K562 (cell line): ENCODE measurements around the gene NAA15. TPM values are rescaled to one million over a fixed set of nuclear protein-coding genes. Genes with fewer than 3 reads are reported as not detected.

Experiments used
- CHD2 ChIP-seq: IDR thresholded peaks from 2 replicates; pipeline ENCODE4 v1.6.1; 2011; ENCODE audit warnings: low read depth, low read length
- GATAD2B ChIP-seq: fragments of 450-650 bp; IDR thresholded peaks from 2 replicates; pipeline ENCODE4 v1.6.1; 2017; ENCODE audit warnings: mild to moderate bottlenecking, borderline replicate concordance
- HNRNPH1 ChIP-seq: fragments of 200-400 bp; formaldehyde crosslinking; optimal IDR thresholded peaks from 2 replicates; pipeline ENCODE3; 2017; ENCODE audit warnings: low read depth, mild to moderate bottlenecking, low read length, moderate library complexity
- NBN ChIP-seq: fragments of 450-650 bp; IDR thresholded peaks from 2 replicates; pipeline ENCODE4 v1.6.1; 2016; ENCODE audit warnings: low read depth, mild to moderate bottlenecking
- NEUROD1 ChIP-seq: fragments of 150-350 bp; IDR thresholded peaks from 2 replicates; pipeline ENCODE4 v1.6.1; 2014; ENCODE audit warnings: borderline replicate concordance, low read length, low read depth; ENCODE audit not compliant: partially characterized antibody
- NFIC ChIP-seq: fragments of 450-650 bp; IDR thresholded peaks from 2 replicates; pipeline ENCODE4 v1.6.1; 2017; ENCODE audit warnings: mild to moderate bottlenecking, inconsistent platforms
- RBFOX2 ChIP-seq: fragments of 200-400 bp; formaldehyde crosslinking; IDR thresholded peaks from 2 replicates; pipeline ENCODE4 v1.6.1; 2017; ENCODE audit warnings: low read depth, mild to moderate bottlenecking, low read length, moderate library complexity
- SMARCA4 ChIP-seq: fragments of 450-650 bp; IDR thresholded peaks from 2 replicates; pipeline ENCODE4 v1.6.1; 2016
- STAT5B ChIP-seq: fragments of 250-450 bp; sonication (Bioruptor Pico); IDR thresholded peaks from 2 replicates; pipeline ENCODE4 v1.8.0; 2021; ENCODE audit warnings: mild to moderate bottlenecking, inconsistent platforms
- STAT6 ChIP-seq: sonication (generic); formaldehyde crosslinking; IDR thresholded peaks from 2 replicates; pipeline ENCODE4 v1.8.1; 2023; ENCODE audit warnings: mild to moderate bottlenecking, missing genetic modification reagents
- TEAD4 ChIP-seq, 2 experiments: sonication (generic) in 1 of 2; formaldehyde crosslinking in 1 of 2; IDR thresholded peaks; 2 replicates each; pipeline versions ENCODE4 v1.6.1 to v1.8.0; 2012 to 2022; ENCODE audit warnings: borderline replicate concordance in 1 of 2, inconsistent platforms in 1 of 2, low read length in 1 of 2, mild to moderate bottlenecking in 1 of 2, missing genetic modification reagents in 1 of 2
- ZEB2 ChIP-seq: fragments of 450-650 bp; IDR thresholded peaks from 2 replicates; pipeline ENCODE4 v1.6.1; 2016
- polyA plus RNA-seq, 8 experiments: library from polyadenylated mRNA; depleted of rRNA in 4 of 8; stranded (reverse) in 5 of 8; unstranded in 3 of 8; fragments of >200 nt; fragmentation: Nextera tagmentation in 2 of 8; fragmentation: Illumina TruSeq in 1 of 8; extraction: Ambion mirVana in 2 of 8; extraction: Trizol in 1 of 8; gene quantifications; 2 replicates each; pipeline versions ENCODE4 v1.2.1 to v1.2.3, GENCODE V29; 2011 to 2014; ENCODE audit warnings: inconsistent platforms in 1 of 8, missing spikeins in 1 of 8
- total RNA-seq, 7 experiments: library from RNA; depleted of rRNA in 6 of 7; stranded (reverse); fragments of >200 nt in 6 of 7; fragmentation: Illumina TruSeq in 2 of 7; extraction: Trizol in 2 of 7; gene quantifications; 2 replicates each; pipeline versions ENCODE4 v1.2.1 to v1.2.3, GENCODE V29; 2011 to 2021; ENCODE audit warnings: low replicate concordance in 1 of 7
- TF ChIP-seq, protein P1 (sequence below): sonication (generic); formaldehyde crosslinking; IDR thresholded peaks from 2 replicates; pipeline ENCODE4 v1.8.1; 2023; ENCODE audit warnings: mild to moderate bottlenecking, missing genetic modification reagents
- TF ChIP-seq, protein P2 (sequence below): sonication (generic); formaldehyde crosslinking; IDR thresholded peaks from 2 replicates; pipeline ENCODE4 v1.5.0; 2020; ENCODE audit warnings: missing genetic modification reagents
- TF ChIP-seq, protein P3 (sequence below), 3 experiments: fragments of 200-800 bp in 1 of 3; fragments of 250-450 bp in 1 of 3; fragments of 450-650 bp in 1 of 3; sonication (Bioruptor Pico) in 1 of 3; sonication (Bioruptor generic) in 1 of 3; formaldehyde crosslinking in 1 of 3; IDR thresholded peaks; 2 replicates each; pipeline versions ENCODE4 v1.6.1 to v1.8.0; 2016 to 2022; ENCODE audit warnings: mild to moderate bottlenecking in 2 of 3, missing genetic modification characterization in 2 of 3, missing compliant biosample characterization in 1 of 3, moderate library complexity in 1 of 3
- TF ChIP-seq, protein P4 (sequence below): fragments of 200-800 bp; sonication (Bioruptor generic); IDR thresholded peaks from 2 replicates; pipeline ENCODE4 v1.6.1; 2017; ENCODE audit warnings: missing genetic modification characterization, missing compliant biosample characterization

NAA15 gene
- total and polyA plus RNA-seq, 9 of the 15 experiments (the other 6 are each of a cell fraction or from before 2014, with no cell fraction given), result 37.8 to 117 (median 63.2) TPM

GRCh38 chr4:139266583-139267257, 34.6 kb upstream of the NAA15 start (continued):
- TF ChIP-seq, protein P1, sequence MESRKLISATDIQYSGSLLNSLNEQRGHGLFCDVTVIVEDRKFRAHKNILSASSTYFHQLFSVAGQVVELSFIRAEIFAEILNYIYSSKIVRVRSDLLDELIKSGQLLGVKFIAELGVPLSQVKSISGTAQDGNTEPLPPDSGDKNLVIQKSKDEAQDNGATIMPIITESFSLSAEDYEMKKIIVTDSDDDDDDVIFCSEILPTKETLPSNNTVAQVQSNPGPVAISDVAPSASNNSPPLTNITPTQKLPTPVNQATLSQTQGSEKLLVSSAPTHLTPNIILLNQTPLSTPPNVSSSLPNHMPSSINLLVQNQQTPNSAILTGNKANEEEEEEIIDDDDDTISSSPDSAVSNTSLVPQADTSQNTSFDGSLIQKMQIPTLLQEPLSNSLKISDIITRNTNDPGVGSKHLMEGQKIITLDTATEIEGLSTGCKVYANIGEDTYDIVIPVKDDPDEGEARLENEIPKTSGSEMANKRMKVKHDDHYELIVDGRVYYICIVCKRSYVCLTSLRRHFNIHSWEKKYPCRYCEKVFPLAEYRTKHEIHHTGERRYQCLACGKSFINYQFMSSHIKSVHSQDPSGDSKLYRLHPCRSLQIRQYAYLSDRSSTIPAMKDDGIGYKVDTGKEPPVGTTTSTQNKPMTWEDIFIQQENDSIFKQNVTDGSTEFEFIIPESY (CRISPR knock-in tag), result peak; percentile 59
- TF ChIP-seq GATAD2B (peak; percentile 65; the same call in 1 of the 2 replicates), NBN (peak; percentile 92; the same call in 1 of the 2 replicates), CHD2 (no peak), ZEB2 (peak; percentile 65; the same call in 1 of the 2 replicates), NEUROD1 (peak; percentile 59), RBFOX2 (0 out of 2 replicates have a peak, but pooled peaks have one; percentile 24), SMARCA4 (peak; percentile 88), TEAD4 (IDR thresholded peaks at IDR 0.05; ENCODE audit: low read length) (peak; percentile 94), TEAD4 (CRISPR knock-in tag; IDR thresholded peaks at IDR 0.05; ENCODE audit: borderline replicate concordance) (no peak), STAT5B (CRISPR knock-in tag) (no peak), HNRNPH1 (no peak), NFIC (peak; percentile 76), STAT6 (no peak)
- TF ChIP-seq, protein P2, sequence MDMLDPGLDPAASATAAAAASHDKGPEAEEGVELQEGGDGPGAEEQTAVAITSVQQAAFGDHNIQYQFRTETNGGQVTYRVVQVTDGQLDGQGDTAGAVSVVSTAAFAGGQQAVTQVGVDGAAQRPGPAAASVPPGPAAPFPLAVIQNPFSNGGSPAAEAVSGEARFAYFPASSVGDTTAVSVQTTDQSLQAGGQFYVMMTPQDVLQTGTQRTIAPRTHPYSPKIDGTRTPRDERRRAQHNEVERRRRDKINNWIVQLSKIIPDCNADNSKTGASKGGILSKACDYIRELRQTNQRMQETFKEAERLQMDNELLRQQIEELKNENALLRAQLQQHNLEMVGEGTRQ, result peak; percentile 98
- TF ChIP-seq, protein P3, sequence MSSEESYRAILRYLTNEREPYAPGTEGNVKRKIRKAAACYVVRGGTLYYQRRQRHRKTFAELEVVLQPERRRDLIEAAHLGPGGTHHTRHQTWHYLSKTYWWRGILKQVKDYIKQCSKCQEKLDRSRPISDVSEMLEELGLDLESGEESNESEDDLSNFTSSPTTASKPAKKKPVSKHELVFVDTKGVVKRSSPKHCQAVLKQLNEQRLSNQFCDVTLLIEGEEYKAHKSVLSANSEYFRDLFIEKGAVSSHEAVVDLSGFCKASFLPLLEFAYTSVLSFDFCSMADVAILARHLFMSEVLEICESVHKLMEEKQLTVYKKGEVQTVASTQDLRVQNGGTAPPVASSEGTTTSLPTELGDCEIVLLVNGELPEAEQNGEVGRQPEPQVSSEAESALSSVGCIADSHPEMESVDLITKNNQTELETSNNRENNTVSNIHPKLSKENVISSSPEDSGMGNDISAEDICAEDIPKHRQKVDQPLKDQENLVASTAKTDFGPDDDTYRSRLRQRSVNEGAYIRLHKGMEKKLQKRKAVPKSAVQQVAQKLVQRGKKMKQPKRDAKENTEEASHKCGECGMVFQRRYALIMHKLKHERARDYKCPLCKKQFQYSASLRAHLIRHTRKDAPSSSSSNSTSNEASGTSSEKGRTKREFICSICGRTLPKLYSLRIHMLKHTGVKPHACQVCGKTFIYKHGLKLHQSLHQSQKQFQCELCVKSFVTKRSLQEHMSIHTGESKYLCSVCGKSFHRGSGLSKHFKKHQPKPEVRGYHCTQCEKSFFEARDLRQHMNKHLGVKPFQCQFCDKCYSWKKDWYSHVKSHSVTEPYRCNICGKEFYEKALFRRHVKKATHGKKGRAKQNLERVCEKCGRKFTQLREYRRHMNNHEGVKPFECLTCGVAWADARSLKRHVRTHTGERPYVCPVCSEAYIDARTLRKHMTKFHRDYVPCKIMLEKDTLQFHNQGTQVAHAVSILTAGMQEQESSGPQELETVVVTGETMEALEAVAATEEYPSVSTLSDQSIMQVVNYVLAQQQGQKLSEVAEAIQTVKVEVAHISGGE (CRISPR knock-in tag; IDR thresholded peaks at IDR 0.05), result no peak
- TF ChIP-seq, protein P4, sequence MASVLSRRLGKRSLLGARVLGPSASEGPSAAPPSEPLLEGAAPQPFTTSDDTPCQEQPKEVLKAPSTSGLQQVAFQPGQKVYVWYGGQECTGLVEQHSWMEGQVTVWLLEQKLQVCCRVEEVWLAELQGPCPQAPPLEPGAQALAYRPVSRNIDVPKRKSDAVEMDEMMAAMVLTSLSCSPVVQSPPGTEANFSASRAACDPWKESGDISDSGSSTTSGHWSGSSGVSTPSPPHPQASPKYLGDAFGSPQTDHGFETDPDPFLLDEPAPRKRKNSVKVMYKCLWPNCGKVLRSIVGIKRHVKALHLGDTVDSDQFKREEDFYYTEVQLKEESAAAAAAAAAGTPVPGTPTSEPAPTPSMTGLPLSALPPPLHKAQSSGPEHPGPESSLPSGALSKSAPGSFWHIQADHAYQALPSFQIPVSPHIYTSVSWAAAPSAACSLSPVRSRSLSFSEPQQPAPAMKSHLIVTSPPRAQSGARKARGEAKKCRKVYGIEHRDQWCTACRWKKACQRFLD, result no peak
